GM11168 (cell line): ENCODE measurements around the gene ERN1.
"Not testable (repeated sequence)": the region's sequence is repeated elsewhere in the genome, so short reads cannot be mapped to it uniquely, and the experiment has no call there.

Experiments
- in situ Hi-C: fragments of 300-500 bp; cut with MboI; formaldehyde crosslinking; loops from one replicate; pipeline ENCODE4 v1.12.0; 2022; ENCODE audit warnings: low sequenced_read_pairs; ENCODE audit not compliant: unreplicated experiment

The ERN1 gene

DNA sequence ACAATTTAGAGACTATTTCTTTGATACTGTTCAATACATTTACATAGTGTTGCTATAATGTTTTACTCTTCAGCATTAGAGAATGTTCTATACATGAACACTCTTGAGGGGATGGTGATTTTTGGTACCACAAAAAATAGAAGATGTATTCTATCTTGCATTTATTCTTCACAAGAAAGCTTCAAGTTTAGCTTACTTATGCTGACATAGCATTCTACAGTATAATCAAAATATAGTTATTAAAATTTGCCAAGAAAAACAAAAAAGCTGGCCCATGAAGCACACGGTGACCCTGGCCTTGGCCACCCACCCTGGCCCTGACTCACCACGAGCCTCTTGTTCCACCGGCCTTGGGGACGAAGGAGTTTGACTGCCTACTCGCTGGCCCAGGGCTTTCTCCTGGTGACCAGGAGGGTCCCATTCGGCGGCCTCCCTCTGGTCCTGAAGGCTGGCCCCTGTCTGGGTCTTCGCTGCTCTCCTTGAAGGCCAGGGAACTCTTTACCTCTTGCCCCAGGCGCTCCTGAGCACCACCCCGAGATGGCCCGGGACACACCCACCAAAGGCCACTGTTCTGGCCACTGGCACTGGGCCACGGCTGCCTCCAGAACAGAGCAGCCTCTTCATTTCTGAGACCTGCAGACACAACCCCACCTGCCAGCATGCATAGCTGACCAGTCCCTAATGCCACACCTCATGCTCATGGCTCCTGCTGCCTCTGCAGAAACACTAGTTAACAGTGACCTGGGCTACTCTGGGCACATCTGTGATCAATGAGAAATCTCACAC, 87.1 kb downstream of the ERN1 start:
- in situ Hi-C loops = no loop called here

DNA sequence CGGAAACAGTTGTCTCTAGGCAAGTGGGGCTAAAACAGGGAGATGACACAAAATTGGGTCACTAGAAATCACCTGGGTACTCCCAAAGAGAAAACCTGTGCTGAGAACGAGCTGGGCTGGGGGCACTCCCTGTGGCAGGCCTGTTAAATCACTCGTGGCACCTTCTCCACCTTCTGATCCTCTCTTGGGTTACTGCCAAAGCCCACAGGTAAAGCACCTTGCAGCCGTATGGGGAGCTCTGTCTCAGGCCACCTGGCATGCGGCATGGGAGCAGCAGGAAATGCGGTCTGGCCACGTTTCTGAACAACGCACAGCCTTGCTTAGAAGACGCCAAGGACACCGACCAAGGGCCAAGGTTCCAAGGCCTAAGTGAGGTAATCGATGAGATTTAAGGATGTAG, 88.0 kb downstream of the ERN1 start:
- in situ Hi-C loops = no loop called here

DNA sequence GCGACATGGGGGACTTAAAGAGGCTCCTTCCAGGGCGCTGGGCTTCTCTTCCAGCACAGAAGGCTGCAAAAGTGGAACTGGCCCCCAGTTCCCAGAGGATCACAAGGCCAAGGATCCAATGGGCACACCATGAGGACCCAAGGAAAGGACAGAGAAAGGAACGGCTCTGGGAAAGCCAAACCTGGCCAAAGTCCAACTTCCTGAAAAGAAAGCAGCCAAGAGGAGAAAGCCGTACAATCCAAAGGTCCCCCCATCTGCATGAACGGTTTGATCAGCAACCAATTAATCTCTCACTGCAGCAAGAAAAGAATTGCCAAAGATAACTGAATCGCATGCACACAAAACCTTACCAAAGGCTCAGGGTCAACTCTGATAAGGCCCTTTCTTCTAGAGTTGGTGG, 89.7 kb downstream of the ERN1 start:
- in situ Hi-C loops = no loop called here

DNA sequence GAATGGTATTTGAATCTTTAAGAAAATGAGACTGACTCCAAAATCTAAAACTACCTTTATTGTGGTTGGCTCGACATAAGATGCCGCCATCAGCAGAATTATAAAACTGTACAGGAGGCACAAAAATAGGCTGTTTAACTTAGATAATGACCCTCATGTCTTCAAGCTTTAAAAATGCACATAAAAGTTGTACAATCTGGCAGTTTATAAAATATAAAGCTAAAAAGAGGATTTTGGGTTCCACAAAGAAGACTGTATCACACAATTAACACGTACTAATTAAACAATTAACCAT, 90.9 kb downstream of the ERN1 start:
- in situ Hi-C loops = no loop called here

DNA sequence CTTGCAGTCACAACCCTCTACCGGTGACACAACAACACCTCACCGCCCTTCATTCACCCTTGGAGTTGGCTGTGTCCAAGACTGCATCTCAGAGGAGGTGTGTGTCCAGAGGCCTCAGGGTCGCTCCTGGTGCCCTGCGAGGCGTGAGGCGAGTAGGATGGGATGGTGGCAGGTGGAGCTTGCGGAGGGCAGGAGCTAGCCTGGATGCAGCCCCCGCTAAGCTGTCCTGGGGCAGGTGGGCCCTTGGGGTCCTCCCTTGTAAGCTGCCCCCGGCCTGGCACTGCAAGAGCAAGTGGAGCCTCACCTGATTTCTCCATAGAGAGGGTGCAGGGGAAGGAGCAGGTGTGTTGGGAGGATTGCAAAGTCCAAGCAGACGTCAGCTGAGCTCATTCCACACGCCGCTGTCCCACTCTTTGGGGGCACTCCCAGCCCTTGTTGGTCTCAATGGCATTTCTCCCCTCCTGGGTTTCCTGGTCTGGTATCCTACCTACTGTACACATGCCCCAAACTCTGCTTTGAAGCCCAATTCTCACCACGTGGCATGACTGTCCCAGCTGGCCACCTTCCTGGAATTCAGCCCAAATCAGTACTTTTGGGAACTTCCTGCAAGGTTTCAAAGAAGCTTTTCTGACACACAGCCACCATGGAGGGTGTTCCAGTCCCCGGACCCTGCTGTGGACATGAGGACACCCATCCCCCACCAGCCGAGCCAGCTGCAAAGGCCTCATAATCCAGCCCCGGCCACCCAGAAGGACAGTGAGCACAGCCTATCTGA, 91.4 kb downstream of the ERN1 start:
- in situ Hi-C loops = no loop called here

DNA sequence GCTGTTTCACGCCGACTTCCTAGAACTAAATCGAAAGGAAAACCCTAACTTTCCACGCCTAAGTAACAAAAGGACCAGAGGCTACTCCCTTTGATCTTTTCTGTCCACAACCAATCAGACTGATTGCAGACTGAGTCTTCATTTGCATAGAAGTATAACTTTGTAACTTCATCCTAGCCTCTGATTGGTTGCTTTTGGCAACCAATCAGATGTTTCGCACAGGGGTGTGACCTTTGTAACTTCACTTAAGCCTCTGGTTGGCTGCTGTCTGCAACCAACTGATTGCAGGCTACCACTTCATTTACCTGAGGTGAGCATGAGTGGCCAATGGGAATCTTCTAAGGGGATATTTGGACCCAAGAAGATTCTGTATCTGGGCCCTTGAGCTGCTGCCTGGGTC, 92.1 kb downstream of the ERN1 start:
- in situ Hi-C loops = no loop called here

DNA sequence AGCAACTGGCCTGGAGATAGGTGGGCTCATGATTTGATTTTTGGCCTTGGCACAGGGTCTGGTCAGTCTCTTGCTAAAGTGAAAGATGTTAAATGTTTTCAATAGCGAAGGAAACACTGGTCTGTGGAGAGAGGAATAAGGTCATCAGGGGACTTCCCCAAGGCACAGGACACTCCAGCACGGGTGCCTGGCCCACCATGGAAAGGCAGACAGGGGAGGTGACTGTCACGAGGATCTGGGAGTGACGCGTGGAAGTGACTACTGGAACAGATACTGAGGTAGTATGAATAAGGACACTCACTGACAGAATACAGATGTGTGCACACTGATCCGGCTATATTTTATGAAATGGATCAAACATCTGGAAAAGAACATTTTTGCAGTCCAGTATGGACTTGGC, 92.8 kb downstream of the ERN1 start:
- in situ Hi-C loops = no loop called here

DNA sequence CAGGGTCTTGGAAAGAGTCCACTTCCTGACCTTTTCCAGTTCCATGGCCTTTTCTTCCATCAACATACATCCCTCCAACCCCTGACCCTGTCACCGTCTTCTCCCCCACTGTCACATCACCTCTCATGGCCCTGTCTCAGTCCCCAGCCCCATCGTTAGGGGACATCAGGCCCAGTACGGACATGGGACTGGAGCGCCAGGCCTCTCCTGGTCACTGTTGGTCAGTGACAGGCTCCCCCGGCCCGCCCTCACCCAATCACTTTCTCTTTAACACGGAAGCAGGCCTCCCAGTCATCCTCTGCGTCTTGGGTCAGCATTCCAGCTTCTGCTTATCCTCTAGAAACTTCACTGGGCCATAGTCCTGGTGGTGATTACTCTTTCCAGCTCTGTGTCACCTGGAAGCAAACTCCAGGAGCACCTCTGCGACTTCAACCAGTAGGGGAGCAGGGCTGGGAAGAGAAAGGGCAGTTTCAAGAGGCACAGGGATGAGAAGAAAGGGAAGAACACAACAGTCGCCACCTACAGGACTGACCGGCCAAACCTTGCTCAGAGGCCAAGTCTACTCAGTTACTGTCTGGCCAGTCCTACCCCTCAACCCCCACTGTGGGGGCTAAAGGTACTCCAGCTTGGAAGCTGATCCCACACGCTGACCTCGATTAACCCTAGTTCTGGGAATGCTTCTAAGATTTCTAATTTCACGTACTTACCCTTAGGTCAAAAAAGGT, 93.6 kb downstream of the ERN1 start:
- in situ Hi-C loops = no loop called here

DNA sequence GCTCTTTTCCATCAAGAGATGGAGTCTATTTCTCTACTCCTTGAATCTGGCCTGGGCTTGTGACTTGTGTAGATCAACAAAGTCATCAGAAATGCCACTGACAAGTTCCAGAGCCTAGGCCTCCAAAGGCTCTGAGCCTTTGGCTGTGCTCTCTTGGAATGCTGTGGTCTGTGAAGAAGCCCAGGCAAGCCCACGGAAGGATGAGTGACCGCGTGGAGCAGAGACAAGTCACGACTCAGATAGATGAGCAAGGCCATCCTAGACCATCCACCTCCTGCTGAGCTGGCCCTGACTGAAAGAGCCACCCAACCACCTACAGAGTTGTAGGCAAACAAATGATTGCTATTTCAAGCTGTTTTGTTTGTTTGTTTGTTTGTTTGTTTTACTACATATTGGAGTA, 97.9 kb downstream of the ERN1 start:
- in situ Hi-C loops = loop anchor here (5.0 kb wide), 1 partner anchor 100 kb away; the partner anchor contains the start of gene ERN1

DNA sequence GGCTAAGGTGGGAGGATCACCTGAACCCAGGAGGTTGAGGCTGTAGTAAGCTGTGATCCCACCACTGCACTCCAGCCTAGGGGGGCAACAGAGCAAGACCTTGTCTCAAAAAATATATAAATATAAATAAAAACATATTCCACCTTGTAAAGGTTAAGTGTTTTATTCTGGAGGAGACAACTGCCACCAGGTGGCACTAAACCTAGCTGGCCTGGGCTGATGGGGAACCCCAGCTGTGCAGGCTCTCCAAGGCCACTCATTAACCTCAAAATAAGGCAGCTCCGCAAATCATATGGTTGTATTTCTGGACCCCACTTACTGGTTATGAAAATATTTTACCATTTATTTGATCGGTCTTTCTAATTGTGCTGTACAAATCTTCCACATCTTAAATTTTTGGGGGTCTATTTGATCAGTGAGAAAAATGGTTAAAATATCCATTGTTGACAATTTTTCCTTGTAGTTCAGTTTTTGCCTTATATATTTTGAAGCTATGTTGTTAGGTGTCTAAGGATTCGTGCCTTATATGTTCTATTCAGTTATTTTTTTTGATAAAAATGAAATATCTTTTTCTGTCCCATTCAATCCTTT, 101.0 kb downstream of the ERN1 start:
- in situ Hi-C loops = no loop called here

DNA sequence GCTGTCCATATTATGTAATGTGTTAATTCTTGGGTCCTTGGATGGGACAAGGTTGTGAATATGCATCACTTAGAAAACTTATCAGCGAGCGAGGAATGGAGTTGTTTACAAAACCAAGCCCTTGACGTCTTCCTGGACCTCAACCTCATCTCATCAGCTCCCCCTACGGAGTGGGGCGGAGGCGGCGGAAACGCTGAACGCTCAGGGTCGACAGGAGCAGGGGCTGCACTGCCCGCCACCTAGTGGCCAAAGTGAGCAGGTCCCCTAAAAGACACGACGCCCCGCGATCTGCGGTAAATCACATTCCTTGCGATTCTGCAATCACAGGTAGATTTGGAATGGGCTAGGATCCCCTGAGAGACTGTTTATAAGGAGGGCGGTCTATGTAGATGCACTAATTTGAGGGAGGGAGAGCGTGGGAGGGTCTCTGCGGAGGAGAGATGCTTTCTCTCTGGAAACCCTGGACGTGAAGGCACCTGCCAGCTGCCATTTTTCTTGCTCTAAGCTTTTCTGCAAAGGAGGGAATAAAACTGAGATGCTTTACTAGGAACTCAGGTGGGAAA, 104.1 kb downstream of the ERN1 start:
- in situ Hi-C loops = no loop called here

DNA sequence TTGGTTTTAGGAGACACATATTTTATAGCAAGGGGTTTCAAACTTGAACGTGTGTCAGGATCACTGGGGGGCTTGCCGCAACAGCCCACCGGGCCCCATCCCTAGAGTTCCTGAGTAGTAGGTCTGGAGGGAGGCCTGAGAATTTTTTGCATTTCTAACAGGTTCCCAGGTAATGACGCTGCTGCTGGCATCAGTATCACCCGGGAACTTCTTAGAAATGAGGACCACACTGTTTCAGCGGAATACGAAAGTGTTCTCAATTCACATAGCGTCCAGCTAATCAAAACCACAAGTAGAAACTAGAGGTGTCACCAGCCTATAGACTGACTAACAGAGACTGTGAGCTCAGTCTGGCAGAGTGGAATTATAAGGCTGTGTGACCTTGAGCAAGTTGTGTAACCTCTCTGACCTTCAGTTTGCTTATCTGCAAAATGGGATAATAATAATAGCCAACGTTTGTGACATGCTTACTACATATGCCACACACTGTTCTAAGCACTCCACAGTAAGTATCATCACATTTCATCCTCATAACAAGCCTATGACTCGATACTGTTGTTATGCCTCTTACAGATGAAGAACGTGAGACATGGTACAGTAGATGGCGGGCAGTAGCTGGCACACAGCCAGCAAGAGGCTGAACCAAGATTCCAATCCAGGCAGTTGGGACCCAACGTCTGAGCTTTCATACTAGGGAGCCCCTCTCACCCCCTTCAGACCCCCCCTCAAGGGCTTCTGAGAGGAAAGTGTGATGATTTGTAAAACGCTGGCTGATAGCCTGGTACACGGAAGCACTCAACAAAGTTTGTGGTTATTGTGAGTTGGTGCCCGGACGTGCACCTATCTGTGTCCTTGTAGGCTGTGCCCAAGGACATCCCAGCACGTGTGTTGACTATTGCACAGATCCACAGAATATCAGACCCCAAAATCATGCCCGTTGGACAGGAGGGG, 104.9 kb downstream of the ERN1 start:
- in situ Hi-C loops = no loop called here

DNA sequence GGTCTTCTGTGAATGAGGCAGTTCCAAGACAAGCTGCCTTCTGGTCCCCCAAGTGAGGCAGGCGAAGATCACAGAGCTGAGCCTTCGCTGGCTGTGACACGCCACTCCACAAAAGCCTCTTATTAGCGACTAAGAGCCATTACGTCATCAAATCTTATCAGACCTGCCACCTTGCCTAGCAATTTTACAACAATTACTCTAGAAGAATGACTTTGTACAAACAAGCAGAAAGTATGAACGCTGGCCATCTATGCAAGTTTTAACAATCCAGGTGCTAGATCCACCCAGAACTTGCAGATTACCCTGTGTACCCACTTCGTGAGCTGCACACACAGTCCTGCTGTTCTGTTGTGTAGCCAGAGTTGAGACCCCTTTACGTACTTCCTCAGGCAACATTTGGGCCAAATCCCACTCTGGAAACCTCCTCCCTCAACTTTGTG, 105.7 kb downstream of the ERN1 start:
- in situ Hi-C loops = no loop called here

DNA sequence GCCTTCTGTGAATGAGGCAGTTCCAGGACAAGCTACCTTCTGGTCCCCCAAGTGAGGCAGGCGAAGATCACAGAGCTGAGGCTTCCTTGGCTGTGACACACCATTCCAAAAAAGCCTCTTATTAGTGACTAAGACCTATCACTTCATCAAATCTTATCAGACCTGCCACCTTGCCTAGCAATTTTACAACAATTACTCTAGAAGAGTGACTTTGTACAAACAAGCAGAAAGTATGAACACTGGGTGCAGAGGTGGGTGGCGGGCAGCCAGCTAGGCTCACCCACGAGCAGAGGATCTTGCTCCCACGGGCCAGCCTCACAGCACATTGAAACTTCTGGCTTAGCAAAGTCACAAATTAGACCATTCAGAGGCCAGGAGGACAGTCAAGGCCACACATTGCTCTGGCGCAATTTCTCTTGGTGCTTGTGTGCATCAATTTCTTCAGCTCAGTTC, 107.3 kb downstream of the ERN1 start:
- in situ Hi-C loops = no loop called here

DNA sequence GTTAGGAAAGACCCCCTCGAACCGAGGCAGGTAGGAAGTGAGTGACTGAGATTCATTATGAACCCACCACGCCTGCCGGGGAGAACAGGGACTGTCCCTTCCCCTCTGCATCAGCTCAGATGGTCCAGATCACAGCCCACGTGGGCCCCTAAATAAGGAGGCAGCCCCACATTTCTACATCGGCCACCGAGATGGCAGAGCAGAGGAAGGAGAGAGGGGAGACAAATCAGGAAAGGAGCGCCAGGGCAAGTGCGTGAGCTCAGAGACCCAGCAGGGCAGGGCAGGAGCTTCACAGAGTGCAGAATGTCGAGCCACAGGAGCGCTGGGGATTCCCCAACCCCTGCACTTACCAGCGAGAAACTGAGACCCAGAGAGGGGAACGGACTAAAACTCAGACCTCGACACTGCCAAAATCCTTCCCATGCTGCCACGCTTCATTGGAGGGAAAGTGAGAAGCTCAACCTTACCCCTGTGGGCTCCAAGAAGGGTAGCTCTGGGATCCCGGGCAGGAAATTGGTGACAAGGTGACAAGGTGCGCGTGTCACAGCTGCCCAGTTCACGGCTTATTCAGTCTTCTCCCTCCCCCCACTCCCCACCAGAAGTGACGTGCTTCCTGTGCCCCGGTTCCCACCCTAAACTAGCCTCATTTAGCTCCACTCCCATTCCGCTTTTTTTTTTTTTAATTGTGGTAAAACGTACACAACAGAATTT, 109.7 kb downstream of the ERN1 start, which contains the start of gene ICAM2:
ICAM2 (minus strand) TSS at position 578 of the 711 bp plus-strand sequence. CDS start 13,942 bp downstream, outside the sequence.
- in situ Hi-C loops = no loop called here

DNA sequence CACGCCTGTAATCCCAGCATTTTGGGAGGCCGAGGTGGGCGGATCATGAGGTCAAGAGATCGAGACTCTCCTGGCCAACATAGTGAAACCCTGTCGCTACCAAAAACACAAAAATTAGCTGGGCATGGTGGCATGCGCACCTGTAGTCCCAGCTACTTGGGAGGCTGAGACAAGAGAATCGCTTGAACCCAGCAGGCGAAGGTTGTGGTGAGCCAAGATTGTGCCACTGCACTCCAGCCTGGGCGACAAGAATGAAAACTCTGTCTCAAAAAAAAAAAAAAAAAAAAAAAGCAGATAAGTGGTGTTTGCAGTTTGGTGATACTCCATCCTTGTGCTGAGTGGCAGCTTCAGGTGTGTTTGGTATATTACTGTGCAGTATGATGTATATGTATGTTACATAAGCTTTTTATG, 110.4 kb downstream of the ERN1 start:
- in situ Hi-C loops = not testable (repeated sequence)

DNA sequence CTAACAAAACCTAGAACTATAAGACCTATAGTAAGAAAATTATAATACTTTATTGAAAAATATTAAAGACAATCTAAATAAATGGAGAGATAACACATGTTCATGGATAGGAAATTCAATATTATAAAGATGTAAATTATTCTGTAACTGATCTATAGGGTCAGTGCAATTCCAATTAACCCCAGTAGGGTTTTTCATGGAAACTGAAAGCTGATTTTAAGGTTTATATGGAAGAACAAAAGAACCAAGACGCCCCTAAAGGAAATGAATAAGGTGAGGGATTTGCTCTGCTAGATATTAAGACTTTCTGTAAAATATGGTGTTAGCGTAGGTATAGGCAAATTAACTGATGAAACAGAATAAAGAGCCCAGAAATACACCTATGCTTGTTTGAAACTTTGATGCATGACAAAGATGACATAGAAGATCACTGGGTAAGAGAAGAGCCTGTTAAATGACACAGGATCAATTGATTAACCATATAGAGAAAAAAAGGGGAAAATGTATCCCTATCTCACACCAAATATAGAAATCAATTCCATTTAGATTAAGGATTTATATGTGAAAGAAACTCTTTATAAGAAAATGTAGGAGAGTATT, 112.5 kb downstream of the ERN1 start:
- in situ Hi-C loops = no loop called here

DNA sequence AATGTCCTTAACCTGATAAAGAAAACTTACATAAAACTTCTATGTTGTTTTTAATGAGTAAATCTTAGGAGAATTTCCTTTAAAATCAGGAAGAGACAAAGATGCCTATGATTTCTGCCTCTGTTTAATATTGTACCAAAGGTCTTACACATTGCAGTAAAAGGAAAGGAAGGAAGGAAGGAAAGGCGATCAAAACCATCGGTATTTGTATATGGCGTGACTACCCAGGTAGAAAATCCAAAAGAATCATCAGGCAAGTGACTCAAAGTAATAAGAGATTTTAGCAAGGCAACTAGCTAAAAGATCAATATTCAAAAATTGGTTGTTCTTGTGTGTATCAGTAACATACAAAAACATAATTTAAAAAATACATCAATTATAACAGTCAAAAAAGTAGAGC, 113.0 kb downstream of the ERN1 start:
- in situ Hi-C loops = no loop called here
